IPS-18c (cell line): ENCODE data around the gene NOL4L.
"Not testable (repeated sequence)": the region's sequence is repeated elsewhere in the genome, so short reads cannot be mapped to it uniquely, and the experiment has no call there.

Experiments used
- H3K4me3 ChIP-seq: 2 replicates; pipeline ENCODE4 v1.7.0; 2013; ENCODE audit warnings: low read depth, mild to moderate bottlenecking, low read length, moderate library complexity; ENCODE audit not compliant: insufficient read depth
- H3K9me3 ChIP-seq: one replicate; pipeline ENCODE4 v1.6.1; 2013; ENCODE audit warnings: mild to moderate bottlenecking, low read length, moderate library complexity; ENCODE audit not compliant: control insufficient read depth, insufficient read depth

NOL4L gene

GRCh38 chr20:32468313-32468640 is 116.9 kb downstream of the NOL4L start:
- Histone ChIP-seq H3K9me3 (no peaks in the 10 kb centered on the region), H3K4me3 (no peak overlapping the region)

GRCh38 chr20:32467506-32468312 is 117.4 kb downstream of the NOL4L start:
- Histone ChIP-seq H3K4me3 (no peak overlapping the region), H3K9me3 (no peaks in the 10 kb centered on the region)

GRCh38 chr20:32466739-32467505 is 118.2 kb downstream of the NOL4L start:
- no peaks in the 10 kb centered on the region for H3K9me3 ChIP-seq
- no peak overlapping the region for H3K4me3 ChIP-seq

GRCh38 chr20:32465901-32466675 is 119.0 kb downstream of the NOL4L start:
- H3K4me3 ChIP-seq, H3K9me3 ChIP-seq: not testable (repeated sequence)

GRCh38 chr20:32465092-32465900 is 119.8 kb downstream of the NOL4L start:
- H3K9me3 ChIP-seq: no peaks in the 10 kb centered on the region
- H3K4me3 ChIP-seq: no peak overlapping the region

GRCh38 chr20:32464401-32465091 is 120.6 kb downstream of the NOL4L start:
- H3K4me3 ChIP-seq: no peak overlapping the region; the same call in 1 of the 2 replicates
- H3K9me3 ChIP-seq: no peaks in the 10 kb centered on the region

GRCh38 chr20:32463642-32464400 is 121.3 kb downstream of the NOL4L start:
- no peaks in the 10 kb centered on the region for H3K9me3 ChIP-seq
- H3K4me3 ChIP-seq: no peak overlapping the region; the same call in 1 of the 2 replicates

- Histone ChIP-seq H3K9me3 (peaks cover 3% of the 10 kb centered on the region), H3K4me3 (no peak overlapping the region)
These were observed 122.1 kb downstream of the NOL4L start for GRCh38 chr20:32462900-32463641.

GRCh38 chr20:32461836-32462600 is 123.1 kb downstream of the NOL4L start:
- Histone ChIP-seq H3K9me3 (peaks cover 3% of the 10 kb centered on the region), H3K4me3 (no peak overlapping the region)

GRCh38 chr20:32460683-32461320 is 124.3 kb downstream of the NOL4L start:
- Histone ChIP-seq H3K4me3 (no peak overlapping the region), H3K9me3 (peaks cover 3% of the 10 kb centered on the region)

- Histone ChIP-seq H3K4me3 (no peak overlapping the region), H3K9me3 (peaks cover 3% of the 10 kb centered on the region)
These were observed 124.9 kb downstream of the NOL4L start for GRCh38 chr20:32460231-32460630.

GRCh38 chr20:32458837-32459220 is 126.3 kb downstream of the NOL4L start:
- Histone ChIP-seq H3K4me3 (no peak overlapping the region), H3K9me3 (peaks cover 3% of the 10 kb centered on the region)

GRCh38 chr20:32458061-32458836 is 126.9 kb downstream of the NOL4L start:
- Histone ChIP-seq H3K9me3 (peaks cover 3% of the 10 kb centered on the region), H3K4me3 (peak overlapping the region; percentile 60)
